GM19397 (cell line): ENCODE results near the gene PKP1.

Source experiments
- ATAC-seq: cut with Tn5 transposase; IDR thresholded peaks from one replicate; pipeline ENCODE4 v1.9.1; 2021; ENCODE audit warnings: mild to moderate bottlenecking, moderate library complexity; ENCODE audit not compliant: unreplicated experiment

The PKP1 gene

DNA sequence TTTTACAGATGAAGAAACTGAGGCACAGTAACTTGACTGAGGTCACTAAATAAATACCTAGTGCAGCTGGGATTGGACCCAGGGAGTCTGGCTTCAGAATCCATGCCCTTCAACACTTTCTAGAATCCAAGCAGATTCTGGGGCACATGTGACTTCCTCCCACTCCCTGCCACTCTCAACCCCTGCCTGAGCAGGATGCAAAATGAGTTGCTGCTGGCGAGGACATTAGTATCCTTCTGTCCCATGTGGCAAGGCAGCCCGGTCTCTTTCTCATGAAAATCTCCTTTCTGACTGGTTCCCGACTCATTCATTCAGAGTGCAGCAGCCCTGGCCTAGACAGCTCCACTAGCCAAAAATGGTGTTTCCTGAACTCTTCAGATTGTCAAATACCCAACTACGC is 65.8 kb downstream of the PKP1 start:
- ATAC-seq, result no peak

DNA sequence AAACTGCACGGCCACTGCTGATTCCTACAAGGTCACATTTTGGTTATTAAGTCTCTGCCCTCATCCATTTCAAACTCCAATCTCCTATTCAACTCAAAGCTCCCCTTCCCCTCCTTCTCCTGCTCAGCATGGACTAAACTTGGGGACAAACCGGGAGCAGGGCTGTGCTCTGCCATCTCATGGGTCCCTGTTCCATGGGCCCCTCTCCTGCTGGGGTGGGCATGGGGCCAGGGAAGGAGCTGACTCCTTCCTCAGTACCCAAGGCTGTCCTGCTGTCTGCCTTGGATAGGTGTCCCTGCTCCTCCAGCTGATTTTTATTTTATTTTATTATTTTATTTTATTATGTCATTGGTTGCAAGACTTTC is 67.0 kb downstream of the PKP1 start:
- ATAC-seq, result no peak

GRCh38 chr1:201350884-201351283 is 67.6 kb downstream of the PKP1 start:
- no peak for ATAC-seq

DNA sequence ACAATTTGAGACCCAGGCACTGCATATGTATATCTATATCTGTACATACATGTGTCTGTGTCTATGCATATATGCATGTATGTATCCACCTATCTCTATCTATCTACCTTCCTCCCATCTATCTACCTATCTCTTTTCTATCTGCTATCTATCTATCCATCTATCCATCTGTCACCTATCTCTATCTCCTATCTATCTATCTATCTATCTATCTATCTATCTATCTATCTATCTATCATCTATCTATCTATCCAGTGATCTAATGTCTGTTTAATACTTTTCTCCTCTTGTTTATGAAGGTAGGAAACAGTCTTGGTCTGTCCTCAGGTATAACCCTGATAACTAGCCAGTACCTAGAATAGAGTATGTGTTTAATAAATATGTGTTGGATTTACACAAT is 68.3 kb downstream of the PKP1 start:
- no peak for ATAC-seq

GRCh38 chr1:201353186-201353940 is 70.1 kb downstream of the PKP1 start:
- no peak for ATAC-seq

DNA sequence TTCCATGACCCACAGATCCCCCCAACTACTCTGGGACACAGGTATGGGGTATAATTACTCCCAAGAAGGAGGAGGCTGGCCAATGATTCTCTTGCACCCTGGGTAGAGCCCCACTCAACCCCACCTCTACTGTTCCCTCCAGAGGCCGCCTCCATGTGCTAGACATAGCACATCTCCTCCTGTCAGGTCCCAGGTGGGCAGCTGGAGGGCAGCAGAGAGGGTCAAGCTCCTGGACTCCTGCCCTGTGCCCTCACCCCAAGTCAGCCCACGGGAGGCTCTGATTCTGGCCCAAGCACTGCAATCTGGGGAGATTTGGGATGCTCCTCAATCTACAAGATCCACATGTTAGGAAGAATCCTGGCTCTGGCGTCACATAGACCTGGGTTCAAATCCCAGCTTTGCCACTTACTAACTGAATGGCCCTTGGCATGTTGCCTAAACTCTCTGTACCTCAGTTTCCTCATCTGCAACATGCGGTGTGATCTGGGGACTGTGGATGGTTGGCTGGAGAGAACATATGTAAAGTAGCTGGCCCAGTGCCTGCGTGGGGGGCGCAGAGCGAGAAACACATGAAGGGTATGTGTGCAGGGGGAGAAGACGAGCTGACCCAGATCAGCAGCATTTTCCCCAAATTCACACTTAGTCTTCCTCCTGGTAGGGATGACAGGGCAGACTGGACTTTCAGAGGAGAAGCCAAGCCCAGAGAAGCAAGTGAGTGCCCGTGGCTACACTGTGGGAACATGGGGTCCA is 71.0 kb downstream of the PKP1 start:
- ATAC-seq, result no peak

DNA sequence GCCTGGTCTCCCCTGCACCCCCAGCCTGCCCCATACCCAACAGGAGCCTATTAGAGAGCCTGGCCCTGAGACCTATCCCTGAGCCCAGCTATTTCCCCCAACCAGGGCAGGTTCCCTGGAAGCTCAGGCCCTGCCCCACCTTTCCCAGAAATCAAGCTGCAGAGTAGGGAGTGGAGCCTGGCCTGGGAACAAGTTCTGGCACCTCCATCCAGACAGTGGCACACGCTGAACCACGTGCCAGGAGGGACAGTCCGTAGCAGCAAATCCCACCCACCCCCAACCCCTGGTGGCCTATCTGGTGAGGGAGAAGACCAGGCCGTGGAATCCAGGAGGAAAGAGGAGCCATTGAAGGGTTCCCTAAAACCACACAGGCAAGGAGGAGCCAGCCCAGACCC is 71.6 kb downstream of the PKP1 start:
- ATAC-seq, result no peak

DNA sequence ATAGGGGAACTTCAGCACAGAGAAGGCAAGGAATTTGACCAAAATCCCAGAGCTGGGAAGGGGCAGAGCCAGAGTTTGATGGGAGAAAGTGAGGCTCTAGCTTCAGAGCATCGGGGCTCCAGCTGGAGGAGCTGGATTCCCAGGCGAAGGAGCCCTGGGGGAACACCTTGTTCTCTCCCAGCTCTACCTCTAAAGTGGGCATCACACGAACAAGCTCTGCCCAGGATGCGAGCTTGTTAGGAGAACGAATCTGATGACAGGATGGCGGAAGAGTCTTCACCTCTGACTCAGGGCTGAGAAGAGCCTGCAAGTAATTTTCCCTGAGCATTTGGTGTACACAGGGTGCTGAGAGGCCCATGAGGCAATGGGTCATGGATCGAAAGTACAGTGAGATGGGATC is 72.2 kb downstream of the PKP1 start:
- ATAC-seq, result no peak

DNA sequence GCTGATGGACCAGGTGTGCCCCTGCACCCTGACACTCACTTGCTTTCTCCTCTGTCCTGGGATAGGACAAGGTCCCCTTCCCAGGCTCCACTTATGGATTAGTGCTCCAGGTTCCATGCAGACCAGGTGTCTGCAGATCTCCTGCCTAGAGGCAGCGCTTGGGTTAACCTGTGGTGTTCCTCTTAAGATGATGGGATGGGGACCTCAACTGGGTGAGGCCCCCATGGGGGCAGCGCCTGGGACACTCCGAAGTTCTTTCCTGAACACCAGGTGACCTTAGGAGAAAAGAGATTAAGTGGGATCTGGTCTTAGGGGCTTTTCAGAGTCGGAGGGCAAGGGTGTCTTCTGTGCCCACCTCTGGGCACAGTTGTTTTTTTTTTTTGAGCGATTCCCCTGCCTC is 72.9 kb downstream of the PKP1 start:
- ATAC-seq, result no peak

DNA sequence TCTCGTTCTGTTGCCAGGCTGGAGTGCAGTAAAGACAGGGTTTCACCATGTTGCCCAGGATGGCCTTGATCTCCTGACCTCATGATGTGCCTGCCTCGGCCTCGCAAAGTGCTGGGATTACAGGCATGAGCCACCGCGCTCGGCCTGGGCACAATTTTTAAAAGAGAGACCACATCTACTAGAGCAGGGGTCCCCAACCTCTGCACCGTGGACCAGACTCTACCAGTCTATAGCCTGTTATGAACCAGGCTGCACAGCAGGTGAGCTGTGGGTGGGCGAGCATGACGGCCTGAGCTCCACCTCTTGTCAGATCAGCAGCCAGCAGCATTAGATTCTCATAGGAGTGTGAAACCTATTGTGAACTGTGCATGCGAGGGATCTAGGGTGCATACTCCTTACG is 73.4 kb downstream of the PKP1 start:
- no peak for ATAC-seq

- no peak for ATAC-seq
Observed at GRCh38 chr1:201357211-201357610, 73.9 kb downstream of the PKP1 start.

- no peak for ATAC-seq
Observed at GRCh38 chr1:201357636-201358348, 74.5 kb downstream of the PKP1 start.

- ATAC-seq, result no peak
Observed at GRCh38 chr1:201358596-201358995, 75.3 kb downstream of the PKP1 start.

DNA sequence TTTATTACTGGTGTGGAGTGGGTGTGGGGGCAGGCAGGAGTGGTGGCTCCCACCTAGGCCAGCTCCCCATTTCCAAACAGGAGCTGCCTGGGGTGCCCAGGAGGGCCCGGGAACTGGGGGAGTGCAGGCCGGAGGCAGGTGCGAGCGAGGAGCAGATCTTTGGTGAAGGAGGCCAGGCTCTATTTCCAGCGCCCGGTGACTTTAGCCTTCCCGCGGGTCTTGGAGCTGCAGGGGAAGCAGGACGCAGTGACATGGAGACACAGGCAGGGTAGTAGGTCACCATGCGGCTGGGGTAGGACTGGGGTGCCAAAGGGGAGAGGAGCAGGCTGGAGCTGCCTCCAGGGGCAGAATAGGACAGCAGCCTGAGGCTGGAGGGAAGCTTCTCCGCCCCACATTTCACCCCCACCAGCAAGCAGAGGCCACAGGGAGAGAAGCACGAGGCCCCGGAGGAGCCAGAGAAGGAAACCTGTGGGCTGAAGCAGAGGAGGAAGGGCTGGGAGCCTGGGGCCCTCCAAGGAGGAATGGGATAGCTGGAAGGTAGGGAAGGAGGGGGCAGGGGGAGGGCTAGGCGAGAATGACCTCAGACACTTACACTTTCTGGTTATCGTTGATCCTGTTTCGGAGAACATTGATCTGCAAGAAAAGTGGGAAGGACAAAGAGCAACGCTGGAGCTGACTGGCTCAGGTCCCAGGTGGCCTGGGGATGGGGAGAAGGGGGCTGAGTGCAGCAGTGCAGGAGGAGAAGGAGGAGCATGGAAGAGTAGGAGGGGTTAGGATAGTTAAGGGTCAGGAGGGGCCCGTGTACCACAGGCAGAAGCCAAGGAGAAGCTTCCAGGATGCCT is 75.9 kb downstream of the PKP1 start:
- no peak for ATAC-seq

DNA sequence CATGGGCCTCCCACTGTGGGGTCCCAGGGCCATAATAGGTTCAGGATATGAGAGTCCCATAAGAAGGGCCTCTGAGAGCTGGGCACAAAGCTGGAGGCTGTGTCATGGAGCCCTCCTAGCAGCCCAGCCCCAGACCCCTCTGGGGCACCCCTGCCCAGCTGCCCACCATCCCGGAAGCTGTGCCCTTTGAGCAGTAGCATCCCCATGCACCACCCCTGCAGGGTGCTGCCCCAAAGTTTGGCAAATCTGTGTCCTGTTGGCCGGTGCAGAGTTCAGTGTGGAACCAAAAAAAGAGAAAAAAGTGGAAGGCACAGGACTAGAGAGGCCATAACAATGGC is 76.5 kb downstream of the PKP1 start:
- ATAC-seq, result no peak

DNA sequence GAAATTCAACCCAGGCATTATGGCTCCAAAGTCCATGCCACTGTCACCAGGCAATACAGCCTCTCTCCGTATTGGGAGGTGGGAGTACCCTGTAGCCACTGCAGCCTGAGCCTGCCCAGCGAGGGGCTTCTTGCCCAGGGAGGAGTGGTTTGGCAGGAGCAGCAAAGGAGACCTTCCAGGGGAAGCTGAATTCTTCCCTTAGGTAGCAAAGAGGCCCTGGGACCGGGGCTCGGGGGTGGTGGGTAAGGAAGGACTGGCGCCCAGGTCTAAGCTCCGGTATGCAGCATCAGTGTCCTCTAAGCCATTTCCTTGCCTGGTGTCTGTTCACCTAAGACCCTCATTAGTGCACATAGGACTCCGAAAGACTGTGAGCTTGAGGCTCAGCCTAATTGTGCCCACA is 77.2 kb downstream of the PKP1 start:
- ATAC-seq, result no peak

DNA sequence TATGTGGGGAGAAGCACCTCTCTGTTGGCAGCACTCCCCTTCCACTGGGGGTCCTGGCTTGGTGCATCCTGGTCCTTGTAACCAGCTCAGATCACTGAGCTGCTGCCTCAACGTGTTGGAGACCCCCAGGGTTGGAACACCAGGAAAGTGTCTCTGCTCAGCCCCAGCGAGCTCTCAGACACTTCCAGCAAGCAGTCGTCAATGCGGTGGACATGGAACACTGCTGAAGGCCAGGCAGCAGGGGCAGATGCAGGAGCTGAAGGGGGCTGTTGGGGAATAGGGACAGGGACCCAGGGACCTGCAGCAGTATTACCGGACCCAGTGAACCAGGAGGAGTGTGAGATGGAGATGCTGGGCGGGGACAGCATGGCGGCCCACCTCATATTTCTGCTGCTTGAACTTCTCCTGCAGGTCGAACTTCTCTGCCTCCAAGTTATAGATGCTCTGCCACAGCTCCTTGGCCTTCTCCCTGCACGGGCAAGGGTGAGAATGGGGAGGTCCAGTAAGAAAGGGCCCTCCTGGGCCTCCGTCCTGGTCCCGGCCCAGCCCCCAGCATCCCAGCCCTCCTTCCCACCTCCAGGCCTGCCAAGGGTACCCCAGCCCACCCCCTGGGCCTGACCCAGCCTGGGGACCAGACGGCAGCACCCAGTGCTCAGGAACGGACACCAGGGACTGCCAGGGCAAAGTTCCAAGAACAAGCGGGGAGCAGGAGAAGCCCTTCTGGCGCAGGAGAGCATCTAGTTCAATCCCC is 77.8 kb downstream of the PKP1 start:
- ATAC-seq, result no peak

DNA sequence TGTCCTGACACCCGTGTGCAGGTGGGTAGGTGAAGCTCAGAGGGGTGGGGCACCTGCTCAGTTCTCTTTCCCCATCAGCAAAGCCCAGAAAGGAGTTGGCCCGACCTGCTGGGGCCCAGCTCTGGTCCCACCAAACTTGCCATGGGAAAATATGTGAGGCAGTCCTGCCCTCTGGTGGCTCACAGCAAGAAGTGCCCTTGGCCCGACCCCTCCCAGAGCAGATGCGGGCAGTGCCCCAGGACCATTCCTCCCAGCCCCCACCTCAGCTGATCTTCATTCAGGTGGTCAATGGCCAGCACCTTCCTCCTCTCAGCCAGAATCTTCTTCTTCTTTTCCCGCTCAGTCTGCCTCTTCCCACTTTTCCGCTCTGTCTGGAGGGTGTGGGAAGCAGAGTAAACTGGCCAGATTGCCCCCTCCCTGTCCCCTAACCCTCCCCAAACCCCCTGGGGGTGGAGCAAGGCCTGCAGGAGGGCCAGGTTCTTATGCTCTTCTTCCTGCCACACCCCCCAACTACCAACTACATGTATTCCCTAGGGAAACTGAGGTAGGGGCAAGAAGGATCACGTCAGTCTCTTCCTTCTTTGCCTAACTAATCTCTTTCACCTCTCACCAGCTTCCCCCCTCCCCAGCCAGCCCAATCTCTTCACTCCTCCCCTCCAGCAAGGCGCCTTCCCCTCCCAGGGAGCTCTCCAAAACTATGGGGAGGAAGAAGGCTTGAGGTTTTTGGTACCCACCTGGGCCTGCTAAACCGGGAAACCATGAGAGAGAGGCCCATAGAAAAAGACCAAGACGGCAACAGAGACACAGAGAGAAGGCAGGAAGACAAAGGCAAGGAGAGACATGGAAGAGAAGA is 78.6 kb downstream of the PKP1 start:
- ATAC-seq, result no peak

DNA sequence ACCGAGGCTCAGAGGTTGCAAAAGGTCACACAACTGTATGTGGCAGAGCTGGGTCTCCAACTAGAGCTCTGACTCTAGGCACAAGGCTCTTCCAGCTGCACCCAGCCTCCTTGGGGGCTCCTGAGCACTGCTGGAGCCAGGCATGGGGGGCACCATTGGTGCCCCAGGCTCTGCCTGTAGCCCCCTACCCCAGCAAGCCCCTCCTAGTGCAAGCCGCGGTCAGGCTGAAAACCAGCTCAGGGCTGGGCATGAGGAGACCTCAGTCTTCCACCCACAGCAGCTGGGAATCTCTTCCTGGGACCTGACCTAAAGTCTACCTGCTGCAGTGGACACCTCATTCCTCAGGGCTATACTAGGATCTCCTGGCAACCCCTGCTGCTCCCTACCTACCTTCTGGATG is 79.6 kb downstream of the PKP1 start:
- no peak for ATAC-seq

GRCh38 chr1:201363467-201363866 is 80.2 kb downstream of the PKP1 start:
- no peak for ATAC-seq
